Ishikawa (cell line): Measurements from ENCODE around the gene PXT1.

Source experiments
- CEBPB ChIP-seq: IDR thresholded peaks from 2 replicates; pipeline ENCODE4 v1.6.1; 2012
- CREB1 ChIP-seq: IDR thresholded peaks from 2 replicates; pipeline ENCODE4 v1.6.1; 2012; ENCODE audit warnings: low read depth
- EGR1 ChIP-seq: IDR thresholded peaks from 2 replicates; pipeline ENCODE4 v1.6.1; 2012
- EP300 ChIP-seq: IDR thresholded peaks from 2 replicates; pipeline ENCODE4 v1.6.1; 2012; ENCODE audit warnings: borderline replicate concordance
- FOXM1 ChIP-seq: IDR thresholded peaks from 2 replicates; pipeline ENCODE4 v1.6.1; 2012; ENCODE audit warnings: low read depth, borderline replicate concordance
- MAX ChIP-seq: IDR thresholded peaks from 2 replicates; pipeline ENCODE4 v1.6.1; 2012
- NFIC ChIP-seq: IDR thresholded peaks from 2 replicates; pipeline ENCODE4 v1.6.1; 2012
- RAD21 ChIP-seq: IDR thresholded peaks from 2 replicates; pipeline ENCODE4 v1.6.1; 2012; ENCODE audit warnings: low read depth
- REST ChIP-seq: IDR thresholded peaks from 2 replicates; pipeline ENCODE4 v1.6.1; 2012; ENCODE audit warnings: low read depth, mild to moderate bottlenecking
- TAF1 ChIP-seq: IDR thresholded peaks from 2 replicates; pipeline ENCODE4 v1.6.1; 2012; ENCODE audit warnings: low read depth, mild to moderate bottlenecking
- TCF12 ChIP-seq: IDR thresholded peaks from 2 replicates; pipeline ENCODE4 v1.6.1; 2012; ENCODE audit warnings: low read depth
- TEAD4 ChIP-seq: IDR thresholded peaks from 2 replicates; pipeline ENCODE4 v1.6.1; 2012
- YY1 ChIP-seq: IDR thresholded peaks from 2 replicates; pipeline ENCODE4 v1.6.1; 2012; ENCODE audit warnings: low read depth
- ZBTB7A ChIP-seq: IDR thresholded peaks from 2 replicates; pipeline ENCODE4 v1.6.1; 2012; ENCODE audit warnings: low read depth
- TF ChIP-seq, protein P1 (sequence below): IDR thresholded peaks from 2 replicates; pipeline ENCODE4 v1.6.1; 2012

The PXT1 gene

DNA sequence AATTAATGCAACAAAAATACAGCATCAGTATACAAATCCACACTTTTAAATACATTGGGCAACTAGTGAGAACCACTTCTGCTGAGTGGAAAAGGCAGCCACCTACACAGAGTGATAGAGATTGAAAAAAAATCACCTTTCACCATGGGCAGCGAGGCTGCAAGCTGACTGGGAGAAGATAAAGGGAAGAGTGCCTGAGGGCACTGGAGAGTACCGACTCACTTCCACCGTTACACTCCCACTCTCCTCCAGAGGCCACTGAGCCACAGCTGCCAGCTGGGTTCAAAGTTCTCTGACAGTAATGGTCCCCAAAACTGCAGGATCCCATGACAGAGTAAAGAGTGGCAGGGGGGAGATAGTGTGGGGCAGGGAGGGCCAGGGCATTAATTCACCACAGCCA lies 24.1 kb downstream of the PXT1 start:
- no peak for TF ChIP-seq RAD21
- TF ChIP-seq CEBPB, result no peak
- no peak for TF ChIP-seq EGR1
- no peak for TF ChIP-seq CREB1
- TF ChIP-seq FOXM1, result no peak

DNA sequence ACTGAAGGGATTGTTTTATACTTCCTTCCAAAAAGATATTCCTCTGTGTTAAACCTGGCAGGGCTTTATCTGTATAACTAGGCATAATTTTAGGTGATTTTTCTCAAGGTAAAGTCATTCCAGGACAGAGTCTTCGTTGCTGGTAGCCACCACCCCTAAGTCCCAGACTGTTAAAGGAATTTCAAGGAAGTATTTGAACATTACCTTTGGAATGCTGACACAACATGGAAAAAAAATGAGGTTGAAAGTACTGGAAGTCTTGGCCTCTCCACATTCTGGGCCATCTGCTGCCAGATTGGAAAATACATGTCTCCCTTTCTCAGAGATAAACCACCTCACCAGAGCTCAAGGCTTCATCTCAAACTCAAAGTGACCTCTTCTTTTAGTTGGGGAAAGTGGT lies 28.2 kb downstream of the PXT1 start:
- no peak for TF ChIP-seq ZBTB7A
- no peak for TF ChIP-seq CREB1

- no peak for TF ChIP-seq REST
- TF ChIP-seq YY1, result no peak
- no peak for TF ChIP-seq ZBTB7A
- no peak for TF ChIP-seq NFIC
- TF ChIP-seq TAF1, result no peak
- TF ChIP-seq CEBPB, result no peak
- no peak for TF ChIP-seq MAX
- no peak for TF ChIP-seq TEAD4
- TF ChIP-seq TCF12, result no peak
- no peak for TF ChIP-seq EGR1
- no peak for TF ChIP-seq CREB1
These were observed 28.9 kb downstream of the PXT1 start for GRCh38 chr6:36413489-36414480.

DNA sequence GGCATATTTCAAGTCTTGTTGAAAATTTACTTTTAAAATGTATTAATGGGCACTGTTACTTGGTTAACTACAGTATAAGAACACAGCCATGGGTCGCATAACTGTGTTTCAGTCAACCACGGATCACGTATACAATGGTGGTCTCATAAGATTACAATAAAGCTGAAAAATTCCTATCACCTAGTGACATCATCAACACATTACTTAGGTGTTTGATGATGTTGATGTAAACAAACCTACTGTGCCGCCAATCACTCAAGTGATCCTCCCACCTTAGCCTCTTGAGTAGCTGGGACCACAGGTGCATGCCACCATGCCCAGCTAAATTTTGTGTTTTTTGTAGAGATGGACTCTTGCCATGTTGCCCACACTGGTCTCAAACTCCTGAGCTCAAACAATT lies 38.5 kb downstream of the PXT1 start:
- TF ChIP-seq MAX (no peak), FOXM1 (no peak), TEAD4 (no peak), YY1 (no peak), CEBPB (no peak), ZBTB7A (no peak), EGR1 (no peak), REST (no peak), NFIC (no peak), TCF12 (no peak), EP300 (no peak)

DNA sequence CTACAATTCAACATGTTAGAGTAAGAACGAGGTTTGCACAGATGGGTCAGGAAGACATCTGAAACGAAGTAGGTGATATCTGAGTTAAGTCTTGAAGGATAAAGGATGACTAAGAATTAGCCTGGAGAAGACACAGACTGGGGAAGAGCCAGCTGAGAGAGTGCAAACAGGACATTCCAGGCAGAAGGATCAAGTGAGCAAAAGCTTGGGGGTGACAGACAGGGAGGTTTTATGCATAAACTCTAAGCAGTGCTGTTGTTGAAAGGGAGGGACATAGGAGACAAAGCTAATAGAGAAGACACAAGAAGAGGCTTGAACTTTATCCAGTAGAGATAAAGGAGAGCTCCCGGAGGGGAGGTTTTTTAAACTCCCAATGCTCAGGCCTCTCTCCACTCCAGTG lies 40.2 kb downstream of the PXT1 start:
- TF ChIP-seq RAD21 (no peak), ZBTB7A (no peak), CREB1 (no peak), MAX (no peak), EGR1 (no peak), NFIC (no peak), YY1 (no peak), TAF1 (no peak), TEAD4 (no peak), TCF12 (no peak), FOXM1 (no peak), REST (no peak)
- TF ChIP-seq, protein P1, sequence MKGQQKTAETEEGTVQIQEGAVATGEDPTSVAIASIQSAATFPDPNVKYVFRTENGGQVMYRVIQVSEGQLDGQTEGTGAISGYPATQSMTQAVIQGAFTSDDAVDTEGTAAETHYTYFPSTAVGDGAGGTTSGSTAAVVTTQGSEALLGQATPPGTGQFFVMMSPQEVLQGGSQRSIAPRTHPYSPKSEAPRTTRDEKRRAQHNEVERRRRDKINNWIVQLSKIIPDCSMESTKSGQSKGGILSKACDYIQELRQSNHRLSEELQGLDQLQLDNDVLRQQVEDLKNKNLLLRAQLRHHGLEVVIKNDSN, result no peak
